Uterus (tissue), 2 donors: ENCODE data around the gene IL23A.

ENCODE experiments used
- POLR2A ChIP-seq, 2 donors: fragments of 450-650 bp; IDR thresholded peaks; one replicate each; pipeline ENCODE4 v1.6.1; 2016; ENCODE audit warnings: antibody characterized with exemption in 2 of 2, mild to moderate bottlenecking in 1 of 2, moderate library complexity in 1 of 2
- TF ChIP-seq, protein P1 (sequence below), 4 experiments: fragments of 200-600 bp in 2 of 4; fragments of 450-650 bp in 2 of 4; sonication (generic) in 2 of 4; IDR thresholded peaks; one replicate each; pipeline ENCODE4 v1.5.1; 2016 to 2019; ENCODE audit warnings: antibody characterized with exemption in 4 of 4, mild to moderate bottlenecking in 2 of 4, moderate library complexity in 1 of 4

DNA sequence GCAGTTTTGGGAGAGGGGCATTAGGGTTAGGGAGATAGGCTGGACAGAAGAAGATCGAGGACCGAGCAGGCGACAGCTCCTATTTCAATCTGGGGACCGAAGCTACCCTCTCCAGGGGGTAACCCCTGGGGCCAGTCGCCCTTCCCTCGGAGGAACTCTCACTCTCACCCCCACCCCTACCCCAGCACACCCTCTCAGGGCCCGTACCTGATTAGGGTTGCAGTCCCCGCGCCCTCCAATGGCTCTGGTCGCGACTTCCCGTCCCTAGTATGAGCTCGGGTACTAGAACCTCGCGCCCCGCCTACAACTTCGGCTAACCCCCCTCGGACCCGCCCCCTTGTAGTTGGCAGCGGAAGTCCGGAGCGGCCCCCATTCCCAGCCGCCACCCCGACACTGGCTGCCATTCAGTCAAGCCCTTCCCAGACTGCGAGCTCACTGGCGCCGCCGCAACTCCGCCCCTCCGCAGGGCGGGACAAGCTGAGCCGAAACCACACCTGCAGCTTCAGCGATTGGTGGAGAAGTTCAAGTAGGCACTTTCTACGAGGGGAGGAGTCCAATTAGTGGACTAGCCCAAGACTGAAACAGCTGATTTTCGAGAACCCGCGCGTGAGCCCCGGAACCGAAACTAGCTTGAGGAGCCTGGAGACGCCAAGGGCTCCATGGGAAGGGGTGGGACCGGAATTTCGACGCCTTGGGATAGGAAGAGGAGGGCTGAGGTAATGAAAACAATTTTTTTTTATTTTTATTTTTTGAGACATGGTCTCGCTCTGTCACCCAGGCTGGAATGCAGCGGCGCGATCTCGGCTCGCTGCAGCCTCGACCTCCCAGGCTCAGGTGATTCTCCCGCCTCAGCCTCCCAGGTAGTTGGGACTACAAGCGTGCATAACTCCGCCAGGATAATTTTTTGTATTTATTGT is 21.4 kb downstream of the IL23A start, which contains the start of gene STAT2:
- TF ChIP-seq, protein P1, sequence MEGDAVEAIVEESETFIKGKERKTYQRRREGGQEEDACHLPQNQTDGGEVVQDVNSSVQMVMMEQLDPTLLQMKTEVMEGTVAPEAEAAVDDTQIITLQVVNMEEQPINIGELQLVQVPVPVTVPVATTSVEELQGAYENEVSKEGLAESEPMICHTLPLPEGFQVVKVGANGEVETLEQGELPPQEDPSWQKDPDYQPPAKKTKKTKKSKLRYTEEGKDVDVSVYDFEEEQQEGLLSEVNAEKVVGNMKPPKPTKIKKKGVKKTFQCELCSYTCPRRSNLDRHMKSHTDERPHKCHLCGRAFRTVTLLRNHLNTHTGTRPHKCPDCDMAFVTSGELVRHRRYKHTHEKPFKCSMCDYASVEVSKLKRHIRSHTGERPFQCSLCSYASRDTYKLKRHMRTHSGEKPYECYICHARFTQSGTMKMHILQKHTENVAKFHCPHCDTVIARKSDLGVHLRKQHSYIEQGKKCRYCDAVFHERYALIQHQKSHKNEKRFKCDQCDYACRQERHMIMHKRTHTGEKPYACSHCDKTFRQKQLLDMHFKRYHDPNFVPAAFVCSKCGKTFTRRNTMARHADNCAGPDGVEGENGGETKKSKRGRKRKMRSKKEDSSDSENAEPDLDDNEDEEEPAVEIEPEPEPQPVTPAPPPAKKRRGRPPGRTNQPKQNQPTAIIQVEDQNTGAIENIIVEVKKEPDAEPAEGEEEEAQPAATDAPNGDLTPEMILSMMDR (IDR thresholded peaks at IDR 0.05) = no peak
- TF ChIP-seq POLR2A (IDR thresholded peaks at IDR 0.05) = peak; percentile 64 to 69
